Mucosa of descending colon (tissue), 3 donors: ENCODE results near the gene NAXD. TPM values are rescaled to one million over a fixed set of nuclear protein-coding genes. Genes with fewer than 3 reads are reported as not detected.

Experiments
- ATAC-seq: fragments of 200-7000 bp; cut with Tn5 transposase; one replicate; pipeline ENCODE4 v1.9.1; 2020; ENCODE audit warnings: mild to moderate bottlenecking, moderate library complexity
- DNase-seq, 3 donors: peaks; one replicate each; pipeline ENCODE4 v3.0.0-alpha.2; 2020
- H3K36me3 ChIP-seq: fragments of 200-600 bp; one replicate; pipeline ENCODE4 v1.8.0; 2021; ENCODE audit warnings: low read depth, mild to moderate bottlenecking
- H3K4me1 ChIP-seq: fragments of 200-600 bp; one replicate; pipeline ENCODE4 v1.8.0; 2021; ENCODE audit warnings: low read depth, mild to moderate bottlenecking
- H3K4me3 ChIP-seq: fragments of 200-600 bp; one replicate; pipeline ENCODE4 v1.8.0; 2021; ENCODE audit warnings: mild to moderate bottlenecking
- H3K9me3 ChIP-seq: fragments of 200-600 bp; one replicate; pipeline ENCODE4 v1.8.0; 2021; ENCODE audit warnings: mild to moderate bottlenecking
- CTCF ChIP-seq: fragments of 200-600 bp; IDR thresholded peaks from one replicate; pipeline ENCODE4 v1.8.0; 2022; ENCODE audit warnings: antibody characterized with exemption, mild to moderate bottlenecking
- intact Hi-C, 2 donors: fragments of 100-400 bp; cut with DNase I in 1 of 2; cut with micrococcal nuclease in 1 of 2; formaldehyde crosslinking; loops; one replicate each; pipeline versions ENCODE4 v1.11.0 to v1.11.1; 2022; cut with DNase I, micrococcal nuclease
- total RNA-seq, 3 donors: library from RNA; stranded (reverse); fragmentation: NEBNext Ultra II Directional in 2 of 3; extraction: Animal tissue kit (Norgen Biotek cat#: 25700) in 2 of 3; gene quantifications; one replicate each; pipeline versions ENCODE4 v1.2.1 to v1.2.4, GENCODE V29; 2021 to 2023
- donor health status: DM: no; HTN: no; CAD: no; lungs with moderate emphysema.
- donor health status: DM: no; HTN: no; CAD: no.
- donor health status: DM: no; HTN: yes; CAD: no.

The NAXD gene
- total RNA-seq, 3 donors from 2014 or later, result 32.8 to 49.6 (median 38.8) TPM

GRCh38 chr13:110618780-110619179 is 3.4 kb downstream of the NAXD start:
- no peaks in the 10 kb centered on the region for H3K9me3 ChIP-seq
- intact Hi-C loops, result no loop called here
- no peaks in the 10 kb centered on the region for H3K36me3 ChIP-seq
- no peak overlapping the region for H3K4me3 ChIP-seq
- peaks cover 24% of the 10 kb centered on the region for H3K4me1 ChIP-seq
- ATAC-seq, result no peak
- no peak for TF ChIP-seq CTCF
- no peak for DNase-seq

- peaks cover 27% of the 10 kb centered on the region for H3K4me1 ChIP-seq
- H3K9me3 ChIP-seq, result no peaks in the 10 kb centered on the region
- intact Hi-C loops, result no loop called here
- H3K4me3 ChIP-seq, result no peak overlapping the region
- TF ChIP-seq CTCF, result no peak
- no peaks in the 10 kb centered on the region for H3K36me3 ChIP-seq
- ATAC-seq, result no peak
- DNase-seq, result no peak
Measured at GRCh38 chr13:110620596-110620995, 5.3 kb downstream of the NAXD start.

GRCh38 chr13:110624766-110625756 is 9.7 kb downstream of the NAXD start:
- no peak for ATAC-seq
- H3K36me3 ChIP-seq, result no peaks in the 10 kb centered on the region
- intact Hi-C loops, result no loop called here
- no peak overlapping the region for H3K4me3 ChIP-seq
- no peak for TF ChIP-seq CTCF
- H3K9me3 ChIP-seq, result no peaks in the 10 kb centered on the region
- H3K4me1 ChIP-seq, result peaks cover 20% of the 10 kb centered on the region
- DNase-seq, result no peak

- DNase-seq (peak; percentile 82 to 87 (median 87)), ATAC-seq (peak; percentile 99)
- intact Hi-C loops, result no loop called here
- H3K4me1 ChIP-seq, result peaks cover 17% of the 10 kb centered on the region
- no peak for TF ChIP-seq CTCF
- H3K4me3 ChIP-seq, result no peak overlapping the region
- no peaks in the 10 kb centered on the region for H3K36me3 ChIP-seq
- H3K9me3 ChIP-seq, result no peaks in the 10 kb centered on the region
Measured at GRCh38 chr13:110625771-110626321, 10.5 kb downstream of the NAXD start.

GRCh38 chr13:110626521-110626920 is 11.2 kb downstream of the NAXD start:
- Histone ChIP-seq H3K4me1 (peaks cover 17% of the 10 kb centered on the region), H3K36me3 (no peaks in the 10 kb centered on the region), H3K9me3 (no peaks in the 10 kb centered on the region), H3K4me3 (no peak overlapping the region)
- intact Hi-C loops, result no loop called here
- TF ChIP-seq CTCF, result no peak
- ATAC-seq, result no peak
- DNase-seq, result no peak
